ENCODE results near the gene THAP9.
"Not testable (repeated sequence)": the region's sequence is repeated elsewhere in the genome, so short reads cannot be mapped to it uniquely, and the experiment has no call there.

Gene THAP9

DNA sequence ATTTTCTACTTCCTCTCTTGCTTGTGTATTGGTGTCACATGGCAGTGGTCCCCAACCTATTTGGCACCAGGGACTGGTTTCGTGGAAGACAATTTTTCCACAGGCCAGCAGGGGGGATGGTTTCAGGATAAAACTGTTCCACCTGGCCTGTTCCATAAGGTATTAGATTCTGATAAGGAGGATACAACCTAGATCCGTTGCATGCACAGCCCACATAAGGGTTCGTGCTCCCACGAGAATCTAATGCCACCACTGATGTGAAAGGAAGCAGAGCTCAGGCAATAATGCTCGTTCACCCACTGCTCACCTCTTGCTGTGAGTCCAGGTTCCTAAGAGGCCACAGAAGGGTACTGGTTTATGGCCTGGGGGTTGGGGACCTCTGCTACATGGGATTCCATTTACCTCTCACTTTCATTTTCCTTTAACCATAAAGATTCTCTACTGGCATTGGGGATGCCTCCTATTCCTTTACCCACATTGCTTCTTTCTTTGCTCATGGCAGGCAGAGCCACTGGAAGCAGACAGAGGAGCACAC, 47.7 kb upstream of the THAP9 start:
- no peak for DNase-seq
- Histone ChIP-seq H3K36me3 (ENCODE audit: insufficient read depth, low read length) (peaks cover 85% of the 10 kb centered on the region), H3K9ac (ENCODE audit: low read depth, low read length) (no peak overlapping the region), H2AFZ (ENCODE audit: low read depth, low read length) (no peak overlapping the region), H3K4me1 (ENCODE audit: insufficient read depth, low read length) (no peaks in the 10 kb centered on the region), H3K27ac (ENCODE audit: low read length) (no peak overlapping the region), H3K4me2 (ENCODE audit: insufficient read depth, low read length) (no peak overlapping the region), H3K27me3 (ENCODE audit: insufficient read depth, low read length, poor library complexity) (no peaks in the 10 kb centered on the region), H3K4me3 (ENCODE audit: low read depth in 1 of 2, low read length in 2 of 2) (no peak overlapping the region), H3K79me2 (ENCODE audit: insufficient read depth, low read length) (no peaks in the 10 kb centered on the region), H3K9me3 (ENCODE audit: insufficient read depth, low read length, severe bottlenecking) (no peaks in the 10 kb centered on the region), H4K20me1 (ENCODE audit: insufficient read depth, low read length) (no peaks in the 10 kb centered on the region)
- TF ChIP-seq, protein P1, sequence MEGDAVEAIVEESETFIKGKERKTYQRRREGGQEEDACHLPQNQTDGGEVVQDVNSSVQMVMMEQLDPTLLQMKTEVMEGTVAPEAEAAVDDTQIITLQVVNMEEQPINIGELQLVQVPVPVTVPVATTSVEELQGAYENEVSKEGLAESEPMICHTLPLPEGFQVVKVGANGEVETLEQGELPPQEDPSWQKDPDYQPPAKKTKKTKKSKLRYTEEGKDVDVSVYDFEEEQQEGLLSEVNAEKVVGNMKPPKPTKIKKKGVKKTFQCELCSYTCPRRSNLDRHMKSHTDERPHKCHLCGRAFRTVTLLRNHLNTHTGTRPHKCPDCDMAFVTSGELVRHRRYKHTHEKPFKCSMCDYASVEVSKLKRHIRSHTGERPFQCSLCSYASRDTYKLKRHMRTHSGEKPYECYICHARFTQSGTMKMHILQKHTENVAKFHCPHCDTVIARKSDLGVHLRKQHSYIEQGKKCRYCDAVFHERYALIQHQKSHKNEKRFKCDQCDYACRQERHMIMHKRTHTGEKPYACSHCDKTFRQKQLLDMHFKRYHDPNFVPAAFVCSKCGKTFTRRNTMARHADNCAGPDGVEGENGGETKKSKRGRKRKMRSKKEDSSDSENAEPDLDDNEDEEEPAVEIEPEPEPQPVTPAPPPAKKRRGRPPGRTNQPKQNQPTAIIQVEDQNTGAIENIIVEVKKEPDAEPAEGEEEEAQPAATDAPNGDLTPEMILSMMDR (IDR thresholded peaks at IDR 0.05; ENCODE audit: borderline replicate concordance, extremely low read depth, low read length, poor library complexity, severe bottlenecking) = no peak
- TF ChIP-seq EZH2 (IDR thresholded peaks at IDR 0.05; ENCODE audit: borderline replicate concordance, low read depth, low read length, severe bottlenecking) = no peak
- no peak for ATAC-seq (ENCODE audit: insufficient read depth, low read depth)

DNA sequence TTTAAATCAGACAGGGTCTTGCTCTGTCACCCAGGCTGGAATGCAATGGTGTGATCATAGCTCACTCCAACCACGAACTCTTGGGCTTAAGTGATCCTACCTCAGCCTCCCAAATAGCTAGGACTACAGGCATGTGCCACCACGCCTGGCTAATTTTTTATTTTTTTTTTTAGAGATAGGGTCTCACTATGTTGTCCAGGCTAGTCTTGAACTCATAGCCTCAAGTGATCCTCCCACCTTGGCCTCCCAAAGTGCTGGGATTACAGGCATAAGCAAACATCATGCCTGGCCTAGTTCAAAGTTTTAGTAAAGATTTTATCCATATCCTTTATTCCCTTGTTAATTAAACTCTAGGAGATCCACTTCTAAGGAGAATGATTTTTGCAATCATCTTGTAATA, 40.0 kb upstream of the THAP9 start:
- H3K36me3 ChIP-seq (ENCODE audit: insufficient read depth, low read length) = peaks cover 57% of the 10 kb centered on the region
- DNase-seq; H3K79me2 ChIP-seq (ENCODE audit: insufficient read depth, low read length); ATAC-seq (ENCODE audit: insufficient read depth, low read depth); H4K20me1 ChIP-seq (ENCODE audit: insufficient read depth, low read length); H3K4me1 ChIP-seq (ENCODE audit: insufficient read depth, low read length); H3K4me2 ChIP-seq (ENCODE audit: insufficient read depth, low read length); H3K4me3 ChIP-seq (ENCODE audit: low read depth in 1 of 2, low read length in 2 of 2); H3K27me3 ChIP-seq (ENCODE audit: insufficient read depth, low read length, poor library complexity); H2AFZ ChIP-seq (ENCODE audit: low read depth, low read length); H3K9ac ChIP-seq (ENCODE audit: low read depth, low read length); H3K27ac ChIP-seq (ENCODE audit: low read length); H3K9me3 ChIP-seq (ENCODE audit: insufficient read depth, low read length, severe bottlenecking): not testable (repeated sequence)

DNA sequence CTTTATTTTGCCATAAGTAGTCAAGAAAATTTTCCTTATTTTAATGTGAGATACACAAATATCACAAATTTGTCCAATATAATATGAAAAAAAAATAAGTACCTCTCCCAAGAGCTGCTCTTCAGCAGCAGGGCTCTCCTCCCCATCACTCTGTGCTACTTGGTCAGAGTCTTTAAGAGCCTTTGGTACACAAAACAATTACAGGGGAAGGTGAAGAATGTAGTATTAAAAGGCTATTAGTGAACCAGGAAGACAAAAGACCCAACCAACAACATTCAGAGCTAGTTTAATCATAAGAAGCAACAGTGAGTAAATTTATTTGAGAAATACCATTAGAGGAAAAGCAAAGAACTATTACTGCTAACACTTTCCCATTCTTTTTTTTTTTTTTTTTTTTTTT, 39.0 kb upstream of the THAP9 start:
- DNase-seq (no peak), ATAC-seq (ENCODE audit: insufficient read depth, low read depth) (no peak)
- Histone ChIP-seq H3K4me1 (ENCODE audit: insufficient read depth, low read length) (peaks cover 15% of the 10 kb centered on the region), H3K27ac (ENCODE audit: low read length) (no peak overlapping the region), H3K4me3 (ENCODE audit: low read depth in 1 of 2, low read length in 2 of 2) (no peak overlapping the region), H3K9me3 (ENCODE audit: insufficient read depth, low read length, severe bottlenecking) (no peaks in the 10 kb centered on the region), H4K20me1 (ENCODE audit: insufficient read depth, low read length) (no peaks in the 10 kb centered on the region), H3K79me2 (ENCODE audit: insufficient read depth, low read length) (no peaks in the 10 kb centered on the region), H3K27me3 (ENCODE audit: insufficient read depth, low read length, poor library complexity) (no peaks in the 10 kb centered on the region), H2AFZ (ENCODE audit: low read depth, low read length) (no peak overlapping the region), H3K4me2 (ENCODE audit: insufficient read depth, low read length) (no peak overlapping the region), H3K36me3 (ENCODE audit: insufficient read depth, low read length) (peaks cover 55% of the 10 kb centered on the region), H3K9ac (ENCODE audit: low read depth, low read length) (no peak overlapping the region)
- TF ChIP-seq EZH2 (IDR thresholded peaks at IDR 0.05; ENCODE audit: borderline replicate concordance, low read depth, low read length, severe bottlenecking) = no peak
- TF ChIP-seq, protein P1 (IDR thresholded peaks at IDR 0.05; ENCODE audit: borderline replicate concordance, extremely low read depth, low read length, poor library complexity, severe bottlenecking) = no peak

DNA sequence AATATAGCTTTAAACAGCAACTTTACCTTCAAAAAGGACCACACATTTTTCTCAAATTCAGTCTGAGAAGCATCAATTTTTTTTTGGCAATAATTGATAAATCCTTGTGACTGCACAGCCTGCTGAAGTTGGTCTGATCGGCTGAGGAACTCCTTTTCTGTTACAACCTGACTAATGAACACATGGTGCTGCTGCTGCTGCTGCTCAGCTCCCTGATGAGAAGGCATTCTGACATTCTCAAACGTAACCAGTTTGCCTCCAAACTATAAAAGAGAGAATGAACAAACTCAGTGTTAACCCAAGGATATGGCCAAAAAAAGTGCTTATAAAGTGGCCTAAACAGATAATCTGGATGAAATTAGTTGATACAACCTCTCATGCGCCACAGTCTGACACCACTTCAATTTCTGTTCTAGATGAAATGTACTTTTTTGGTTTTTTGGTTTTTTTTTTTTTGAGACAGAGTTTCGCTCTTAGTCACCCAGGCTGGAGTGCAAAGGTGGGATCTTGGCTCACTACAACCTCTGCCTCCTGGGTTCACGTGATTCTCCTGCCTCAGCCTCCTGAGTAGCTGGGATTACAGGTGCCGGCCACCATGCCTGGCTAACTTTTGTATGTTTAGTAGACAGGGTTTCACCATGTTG, 36.1 kb upstream of the THAP9 start:
- DNase-seq = no peak
- no peak overlapping the region for H3K9ac ChIP-seq (ENCODE audit: low read depth, low read length)
- H3K4me1 ChIP-seq (ENCODE audit: insufficient read depth, low read length) = peaks cover 28% of the 10 kb centered on the region
- H2AFZ ChIP-seq (ENCODE audit: low read depth, low read length) = no peak overlapping the region
- TF ChIP-seq, protein P1 (IDR thresholded peaks at IDR 0.05; ENCODE audit: borderline replicate concordance, extremely low read depth, low read length, poor library complexity, severe bottlenecking) = no peak
- no peak for TF ChIP-seq EZH2 (IDR thresholded peaks at IDR 0.05; ENCODE audit: borderline replicate concordance, low read depth, low read length, severe bottlenecking)
- no peaks in the 10 kb centered on the region for H3K9me3 ChIP-seq (ENCODE audit: insufficient read depth, low read length, severe bottlenecking)
- no peaks in the 10 kb centered on the region for H3K79me2 ChIP-seq (ENCODE audit: insufficient read depth, low read length)
- ATAC-seq (ENCODE audit: insufficient read depth, low read depth) = no peak
- no peak overlapping the region for H3K4me2 ChIP-seq (ENCODE audit: insufficient read depth, low read length)
- no peaks in the 10 kb centered on the region for H4K20me1 ChIP-seq (ENCODE audit: insufficient read depth, low read length)
- H3K27ac ChIP-seq (ENCODE audit: low read length) = no peak overlapping the region; the same call in 1 of the 2 replicates
- H3K27me3 ChIP-seq (ENCODE audit: insufficient read depth, low read length, poor library complexity) = no peaks in the 10 kb centered on the region
- H3K4me3 ChIP-seq (ENCODE audit: low read depth in 1 of 2, low read length in 2 of 2) = no peak overlapping the region
- H3K36me3 ChIP-seq (ENCODE audit: insufficient read depth, low read length) = peaks cover 68% of the 10 kb centered on the region

Data from DND-41 (cell line).